ENCODE data around the gene KIF11. TPM values are rescaled to one million over a fixed set of nuclear protein-coding genes. Genes with fewer than 3 reads are reported as not detected.

KIF11 gene
- total and polyA plus RNA-seq, 9 of the 15 experiments (the other 6 are each of a cell fraction or from before 2014, with no cell fraction given), result 11.3 to 54.4 (median 29.2) TPM

DNA sequence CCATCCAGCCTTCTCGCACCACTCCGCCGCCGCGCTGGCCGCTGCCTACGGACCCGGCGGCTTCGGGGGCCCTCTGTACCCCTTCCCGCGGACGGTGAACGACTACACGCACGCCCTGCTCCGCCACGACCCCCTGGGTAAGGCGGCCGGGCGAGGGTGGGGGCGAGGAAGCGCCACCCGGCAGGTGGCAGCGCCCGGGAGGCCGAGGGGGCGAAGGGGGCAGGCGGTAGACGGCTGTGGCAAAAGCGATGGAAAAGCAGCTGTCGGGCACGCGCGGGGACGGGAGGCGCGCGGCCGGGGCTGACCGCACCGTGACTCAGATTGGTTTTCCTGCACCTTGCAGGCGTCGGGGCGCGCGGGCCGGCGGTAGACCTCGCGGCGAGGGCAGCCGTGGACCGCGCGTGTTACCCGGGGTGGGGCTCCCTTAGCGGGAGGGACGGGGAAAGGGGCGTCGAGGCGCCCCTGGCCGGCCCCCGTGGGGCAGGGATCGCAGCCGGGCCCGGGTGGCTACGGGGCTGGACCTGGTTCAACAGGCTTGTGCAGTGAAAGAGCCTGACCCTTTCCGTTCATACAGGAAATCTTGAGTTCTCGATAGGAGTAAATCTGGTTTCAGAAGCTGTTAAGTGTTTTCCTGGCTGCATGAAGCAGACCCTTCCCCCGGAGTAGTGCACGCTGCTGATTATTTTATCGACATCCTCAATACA, 97.4 kb downstream of the KIF11 start (continued):
- TF ChIP-seq CREM (IDR thresholded peaks at IDR 0.05; ENCODE audit: low read depth) (0 out of 2 replicates have a peak, but pooled peaks have one; percentile 2), NFYB (IDR thresholded peaks at IDR 0.05; ENCODE audit: extremely low read depth, insufficient read length) (no peak), PHF21A (IDR thresholded peaks at IDR 0.05; ENCODE audit: borderline replicate concordance, low read depth) (no peak), ZNF780A (CRISPR knock-in tag; IDR thresholded peaks at IDR 0.05) (no peak), ZNF124 (CRISPR knock-in tag; IDR thresholded peaks at IDR 0.05) (no peak), PTBP1 (IDR thresholded peaks at IDR 0.05; ENCODE audit: low read depth, low read length) (no peak), SAP30 (IDR thresholded peaks at IDR 0.05; ENCODE audit: borderline replicate concordance, insufficient read depth, low read depth, low read length, poor library complexity, severe bottlenecking) (peak; percentile 24), RBFOX2 (IDR thresholded peaks at IDR 0.05; ENCODE audit: low read depth, low read length) (peak; percentile 88), ZC3H4 (CRISPR knock-in tag; IDR thresholded peaks at IDR 0.05; ENCODE audit: borderline replicate concordance) (no peak), ADNP (tag; IDR thresholded peaks at IDR 0.05) (no peak), DMBX1 (CRISPR knock-in tag; IDR thresholded peaks at IDR 0.05; ENCODE audit: borderline replicate concordance) (no peak), TCF7 (IDR thresholded peaks at IDR 0.05; ENCODE audit: borderline replicate concordance) (no peak)
- TF ChIP-seq, protein P1, sequence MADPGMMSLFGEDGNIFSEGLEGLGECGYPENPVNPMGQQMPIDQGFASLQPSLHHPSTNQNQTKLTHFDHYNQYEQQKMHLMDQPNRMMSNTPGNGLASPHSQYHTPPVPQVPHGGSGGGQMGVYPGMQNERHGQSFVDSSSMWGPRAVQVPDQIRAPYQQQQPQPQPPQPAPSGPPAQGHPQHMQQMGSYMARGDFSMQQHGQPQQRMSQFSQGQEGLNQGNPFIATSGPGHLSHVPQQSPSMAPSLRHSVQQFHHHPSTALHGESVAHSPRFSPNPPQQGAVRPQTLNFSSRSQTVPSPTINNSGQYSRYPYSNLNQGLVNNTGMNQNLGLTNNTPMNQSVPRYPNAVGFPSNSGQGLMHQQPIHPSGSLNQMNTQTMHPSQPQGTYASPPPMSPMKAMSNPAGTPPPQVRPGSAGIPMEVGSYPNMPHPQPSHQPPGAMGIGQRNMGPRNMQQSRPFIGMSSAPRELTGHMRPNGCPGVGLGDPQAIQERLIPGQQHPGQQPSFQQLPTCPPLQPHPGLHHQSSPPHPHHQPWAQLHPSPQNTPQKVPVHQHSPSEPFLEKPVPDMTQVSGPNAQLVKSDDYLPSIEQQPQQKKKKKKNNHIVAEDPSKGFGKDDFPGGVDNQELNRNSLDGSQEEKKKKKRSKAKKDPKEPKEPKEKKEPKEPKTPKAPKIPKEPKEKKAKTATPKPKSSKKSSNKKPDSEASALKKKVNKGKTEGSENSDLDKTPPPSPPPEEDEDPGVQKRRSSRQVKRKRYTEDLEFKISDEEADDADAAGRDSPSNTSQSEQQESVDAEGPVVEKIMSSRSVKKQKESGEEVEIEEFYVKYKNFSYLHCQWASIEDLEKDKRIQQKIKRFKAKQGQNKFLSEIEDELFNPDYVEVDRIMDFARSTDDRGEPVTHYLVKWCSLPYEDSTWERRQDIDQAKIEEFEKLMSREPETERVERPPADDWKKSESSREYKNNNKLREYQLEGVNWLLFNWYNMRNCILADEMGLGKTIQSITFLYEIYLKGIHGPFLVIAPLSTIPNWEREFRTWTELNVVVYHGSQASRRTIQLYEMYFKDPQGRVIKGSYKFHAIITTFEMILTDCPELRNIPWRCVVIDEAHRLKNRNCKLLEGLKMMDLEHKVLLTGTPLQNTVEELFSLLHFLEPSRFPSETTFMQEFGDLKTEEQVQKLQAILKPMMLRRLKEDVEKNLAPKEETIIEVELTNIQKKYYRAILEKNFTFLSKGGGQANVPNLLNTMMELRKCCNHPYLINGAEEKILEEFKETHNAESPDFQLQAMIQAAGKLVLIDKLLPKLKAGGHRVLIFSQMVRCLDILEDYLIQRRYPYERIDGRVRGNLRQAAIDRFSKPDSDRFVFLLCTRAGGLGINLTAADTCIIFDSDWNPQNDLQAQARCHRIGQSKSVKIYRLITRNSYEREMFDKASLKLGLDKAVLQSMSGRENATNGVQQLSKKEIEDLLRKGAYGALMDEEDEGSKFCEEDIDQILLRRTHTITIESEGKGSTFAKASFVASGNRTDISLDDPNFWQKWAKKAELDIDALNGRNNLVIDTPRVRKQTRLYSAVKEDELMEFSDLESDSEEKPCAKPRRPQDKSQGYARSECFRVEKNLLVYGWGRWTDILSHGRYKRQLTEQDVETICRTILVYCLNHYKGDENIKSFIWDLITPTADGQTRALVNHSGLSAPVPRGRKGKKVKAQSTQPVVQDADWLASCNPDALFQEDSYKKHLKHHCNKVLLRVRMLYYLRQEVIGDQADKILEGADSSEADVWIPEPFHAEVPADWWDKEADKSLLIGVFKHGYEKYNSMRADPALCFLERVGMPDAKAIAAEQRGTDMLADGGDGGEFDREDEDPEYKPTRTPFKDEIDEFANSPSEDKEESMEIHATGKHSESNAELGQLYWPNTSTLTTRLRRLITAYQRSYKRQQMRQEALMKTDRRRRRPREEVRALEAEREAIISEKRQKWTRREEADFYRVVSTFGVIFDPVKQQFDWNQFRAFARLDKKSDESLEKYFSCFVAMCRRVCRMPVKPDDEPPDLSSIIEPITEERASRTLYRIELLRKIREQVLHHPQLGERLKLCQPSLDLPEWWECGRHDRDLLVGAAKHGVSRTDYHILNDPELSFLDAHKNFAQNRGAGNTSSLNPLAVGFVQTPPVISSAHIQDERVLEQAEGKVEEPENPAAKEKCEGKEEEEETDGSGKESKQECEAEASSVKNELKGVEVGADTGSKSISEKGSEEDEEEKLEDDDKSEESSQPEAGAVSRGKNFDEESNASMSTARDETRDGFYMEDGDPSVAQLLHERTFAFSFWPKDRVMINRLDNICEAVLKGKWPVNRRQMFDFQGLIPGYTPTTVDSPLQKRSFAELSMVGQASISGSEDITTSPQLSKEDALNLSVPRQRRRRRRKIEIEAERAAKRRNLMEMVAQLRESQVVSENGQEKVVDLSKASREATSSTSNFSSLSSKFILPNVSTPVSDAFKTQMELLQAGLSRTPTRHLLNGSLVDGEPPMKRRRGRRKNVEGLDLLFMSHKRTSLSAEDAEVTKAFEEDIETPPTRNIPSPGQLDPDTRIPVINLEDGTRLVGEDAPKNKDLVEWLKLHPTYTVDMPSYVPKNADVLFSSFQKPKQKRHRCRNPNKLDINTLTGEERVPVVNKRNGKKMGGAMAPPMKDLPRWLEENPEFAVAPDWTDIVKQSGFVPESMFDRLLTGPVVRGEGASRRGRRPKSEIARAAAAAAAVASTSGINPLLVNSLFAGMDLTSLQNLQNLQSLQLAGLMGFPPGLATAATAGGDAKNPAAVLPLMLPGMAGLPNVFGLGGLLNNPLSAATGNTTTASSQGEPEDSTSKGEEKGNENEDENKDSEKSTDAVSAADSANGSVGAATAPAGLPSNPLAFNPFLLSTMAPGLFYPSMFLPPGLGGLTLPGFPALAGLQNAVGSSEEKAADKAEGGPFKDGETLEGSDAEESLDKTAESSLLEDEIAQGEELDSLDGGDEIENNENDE (IDR thresholded peaks at IDR 0.05; ENCODE audit: low read depth, low read length), result no peak
- TF ChIP-seq, protein P2, sequence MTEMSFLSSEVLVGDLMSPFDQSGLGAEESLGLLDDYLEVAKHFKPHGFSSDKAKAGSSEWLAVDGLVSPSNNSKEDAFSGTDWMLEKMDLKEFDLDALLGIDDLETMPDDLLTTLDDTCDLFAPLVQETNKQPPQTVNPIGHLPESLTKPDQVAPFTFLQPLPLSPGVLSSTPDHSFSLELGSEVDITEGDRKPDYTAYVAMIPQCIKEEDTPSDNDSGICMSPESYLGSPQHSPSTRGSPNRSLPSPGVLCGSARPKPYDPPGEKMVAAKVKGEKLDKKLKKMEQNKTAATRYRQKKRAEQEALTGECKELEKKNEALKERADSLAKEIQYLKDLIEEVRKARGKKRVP (CRISPR knock-in tag; IDR thresholded peaks at IDR 0.05), result no peak

Measured in K562 (cell line).